GM12878 (cell line): ENCODE measurements around the gene ODAD4. TPM values are rescaled to one million over a fixed set of nuclear protein-coding genes. Genes with fewer than 3 reads are reported as not detected.

ENCODE experiments used
- ATAC-seq: fragments of 200-7000 bp; cut with Tn5 transposase; 3 replicates; pipeline ENCODE4 v1.9.1; 2020; ENCODE audit warnings: mild to moderate bottlenecking, moderate library complexity
- BruUV-seq: library from RNA; stranded (reverse); fragments of 400-500 nt; replicated peaks from 2 replicates; lab custom pipeline; 2021; lab: Mats Ljungman, UMichigan
- CTCF ChIA-PET: fragments of 300-600 bp; sonication (Branson Sonifier 250); formaldehyde crosslinking; extraction: SDS; loops from one replicate; lab custom pipeline; 2021; ENCODE audit warnings: inconsistent platforms; lab: Yijun Ruan, JAX
- POLR2A ChIA-PET: fragments of 350-600 bp; formaldehyde crosslinking; extraction: SDS; loops from one replicate; lab custom pipeline; 2021; ENCODE audit warnings: inconsistent platforms; lab: Charles Lee
- RAD21 ChIA-PET: fragments of 300-600 bp; sonication (Branson Sonifier 250); formaldehyde crosslinking; loops from one replicate; lab custom pipeline; 2023; ENCODE audit warnings: antibody characterized with exemption; ENCODE audit not compliant: unreplicated experiment; lab: Charles Lee
- SMC1A ChIA-PET: fragments of 300-600 bp; sonication (Branson Sonifier 250); formaldehyde crosslinking; loops from one replicate; lab custom pipeline; 2023; ENCODE audit not compliant: unreplicated experiment, uncharacterized antibody; lab: Charles Lee
- DNase-seq: peaks from one replicate; pipeline ENCODE4 v3.0.0-alpha.2; 2011; ENCODE audit warnings: low read depth, low spot score
- FAIRE-seq: peaks from 3 replicates; lab custom pipeline; 2011; peaks lifted over from hg19 to GRCh38; lab: Jason Lieb, UNC
- H2AFZ ChIP-seq: 2 replicates; pipeline ENCODE4 v1.6.0; 2011; ENCODE audit warnings: low read depth, low read length, control low read depth; ENCODE audit not compliant: control insufficient read depth
- H3K27ac ChIP-seq: 2 replicates; pipeline ENCODE4 v1.5.1; 2011; ENCODE audit warnings: control low read depth; ENCODE audit not compliant: control insufficient read depth, insufficient read depth
- H3K27me3 ChIP-seq, 2 experiments: replicated peaks in 1 of 2; 2 replicates each; pipeline versions ENCODE4 v1.6.0 to v1.6.1; 2011; ENCODE audit warnings: low read length in 1 of 2; ENCODE audit not compliant: control insufficient read depth in 2 of 2, insufficient read depth in 2 of 2
- H3K36me3 ChIP-seq, 2 experiments: 2 replicates each; pipeline ENCODE4 v1.5.1; 2011; ENCODE audit warnings: low read length in 1 of 2; ENCODE audit not compliant: control insufficient read depth in 2 of 2, insufficient read depth in 2 of 2
- H3K4me1 ChIP-seq: 2 replicates; pipeline ENCODE4 v1.6.1; 2011; ENCODE audit warnings: mild to moderate bottlenecking, low read length, moderate library complexity, mixed read lengths; ENCODE audit not compliant: control insufficient read depth, insufficient read depth
- H3K4me2 ChIP-seq: 2 replicates; pipeline ENCODE4 v1.6.0; 2011; ENCODE audit warnings: control low read depth; ENCODE audit not compliant: control insufficient read depth, insufficient read depth
- H3K4me3 ChIP-seq: fragments of 200-600 bp; sonication (generic); 2 replicates; pipeline ENCODE4 v1.5.1; 2016
- H3K79me2 ChIP-seq: 2 replicates; pipeline ENCODE4 v1.6.0; 2011; ENCODE audit warnings: low read length; ENCODE audit not compliant: control insufficient read depth, insufficient read depth
- H3K9ac ChIP-seq: 2 replicates; pipeline ENCODE4 v1.8.0; 2011; ENCODE audit warnings: low read length, control low read depth, mixed read lengths; ENCODE audit not compliant: control insufficient read depth, insufficient read depth
- H3K9me3 ChIP-seq: replicated peaks from 3 replicates; pipeline ENCODE4 v1.5.1; 2011; ENCODE audit warnings: mild to moderate bottlenecking, low read length; ENCODE audit not compliant: control insufficient read depth, insufficient read depth
- H4K20me1 ChIP-seq: 2 replicates; pipeline ENCODE4 v1.6.0; 2011; ENCODE audit not compliant: control insufficient read depth, insufficient read depth
- BHLHE40 ChIP-seq, 2 experiments: fragments of 450-650 bp in 1 of 2; IDR thresholded peaks; 2 replicates each; pipeline ENCODE4 v1.6.1; 2011 to 2017; ENCODE audit warnings: low read depth in 2 of 2, borderline replicate concordance in 1 of 2, improper control_type of control experiment in 1 of 2, low read length in 1 of 2, mild to moderate bottlenecking in 1 of 2
- EED ChIP-seq: sonication (generic); IDR thresholded peaks from 2 replicates; pipeline ENCODE4 v1.6.1; 2016; ENCODE audit warnings: antibody characterized with exemption, low read depth
- WGBS: methylation state at CpG from one replicate; pipeline ENCODE4 v1.1.6; 2016; ENCODE audit warnings: low lambda C conversion rate; ENCODE audit not compliant: insufficient replicate concordance, insufficient coverage; ENCODE audit errors: missing lambda C conversion rate; 5-methylcytosine and 5-hydroxymethylcytosine counted together
- in situ Hi-C: fragments of 300-500 bp; cut with MboI; formaldehyde crosslinking; loops from 9 replicates; pipeline ENCODE4 v1.14.3; 2018; ENCODE audit warnings: mixed read lengths
- intact Hi-C: fragments of 100-400 bp; cut with micrococcal nuclease; formaldehyde crosslinking; loops from one replicate; pipeline ENCODE4 v1.14.2; 2022; ENCODE audit not compliant: unreplicated experiment
- polyA plus RNA-seq, 11 experiments: library from polyadenylated mRNA; depleted of rRNA in 4 of 11; unstranded in 6 of 11; stranded (reverse) in 5 of 11; fragments of >200 nt; fragmentation: Nextera tagmentation in 4 of 11; fragmentation: Illumina TruSeq in 1 of 11; extraction: Ambion mirVana in 4 of 11; extraction: Trizol in 1 of 11; gene quantifications; 1 replicate in 1 of 11; 2 replicates in 10 of 11; pipeline versions ENCODE4 v1.2.1 to v1.2.3, GENCODE V29; 2011 to 2016; ENCODE audit warnings: inconsistent platforms in 2 of 11, missing spikeins in 2 of 11, low read depth in 1 of 11
- total RNA-seq, 4 experiments: library from RNA; depleted of rRNA in 3 of 4; stranded (reverse); fragments of >200 nt in 3 of 4; fragmentation: Illumina TruSeq in 1 of 4; extraction: Trizol in 1 of 4; gene quantifications; 2 replicates each; pipeline versions ENCODE4 v1.2.1 to v1.2.3, GENCODE V29; 2013 to 2021
- TF ChIP-seq, protein P1 (sequence below): fragments of 450-650 bp; IDR thresholded peaks from 2 replicates; pipeline ENCODE4 v1.6.1; 2017; ENCODE audit warnings: mild to moderate bottlenecking

The ODAD4 gene
- total and polyA plus RNA-seq, 10 of the 15 experiments (the other 5 are each of a cell fraction or from before 2014, with no cell fraction given): 0.10 to 0.73 (median 0.35) TPM

DNA sequence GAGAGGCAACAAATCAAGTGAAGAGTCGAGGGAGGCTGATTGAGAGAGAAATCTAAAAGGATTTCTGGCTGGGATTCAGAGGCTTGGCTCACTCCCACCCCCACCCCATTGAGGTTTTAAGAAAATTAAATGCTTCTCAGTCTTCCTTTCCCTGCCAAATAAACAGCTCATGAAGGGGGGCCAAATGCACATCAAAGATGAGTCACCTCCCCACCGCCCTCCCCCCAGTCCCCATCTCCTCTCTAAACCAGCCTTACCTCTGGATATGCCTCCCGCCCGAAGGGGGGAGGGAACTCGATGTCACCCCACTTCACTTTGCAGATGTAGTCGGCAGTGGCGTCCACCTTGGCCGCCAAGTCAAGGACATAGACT is 23.2 kb upstream of the ODAD4 start:
- WGBS: 93% methylated on average over 8 of the region's 8 CpGs
- no peak for ATAC-seq
- ChIA-PET SMC1A (no interaction called here), CTCF (no interaction called here), RAD21 (no interaction called here), POLR2A (interaction anchor here (0.6 to 0.7 kb wide), 3 partner anchors 110 to 1461 kb away, joined by 5 to 7 read pairs (median 5); no protein-coding TSS in a partner anchor)
- Histone ChIP-seq H3K4me3 (no peak overlapping the region), H3K4me1 (no peaks in the 10 kb centered on the region), H4K20me1 (no peaks in the 10 kb centered on the region), H3K9ac (no peak overlapping the region), H3K36me3 (peaks cover 43 to 47% of the 10 kb centered on the region in 2 experiments), H3K9me3 (no peaks in the 10 kb centered on the region), H2AFZ (no peak overlapping the region), H3K27ac (no peak overlapping the region), H3K4me2 (no peak overlapping the region), H3K79me2 (no peaks in the 10 kb centered on the region), H3K27me3 (no peaks in the 10 kb centered on the region)
- in situ Hi-C loops: no loop called here
- no peak for FAIRE-seq
- TF ChIP-seq, protein P1, sequence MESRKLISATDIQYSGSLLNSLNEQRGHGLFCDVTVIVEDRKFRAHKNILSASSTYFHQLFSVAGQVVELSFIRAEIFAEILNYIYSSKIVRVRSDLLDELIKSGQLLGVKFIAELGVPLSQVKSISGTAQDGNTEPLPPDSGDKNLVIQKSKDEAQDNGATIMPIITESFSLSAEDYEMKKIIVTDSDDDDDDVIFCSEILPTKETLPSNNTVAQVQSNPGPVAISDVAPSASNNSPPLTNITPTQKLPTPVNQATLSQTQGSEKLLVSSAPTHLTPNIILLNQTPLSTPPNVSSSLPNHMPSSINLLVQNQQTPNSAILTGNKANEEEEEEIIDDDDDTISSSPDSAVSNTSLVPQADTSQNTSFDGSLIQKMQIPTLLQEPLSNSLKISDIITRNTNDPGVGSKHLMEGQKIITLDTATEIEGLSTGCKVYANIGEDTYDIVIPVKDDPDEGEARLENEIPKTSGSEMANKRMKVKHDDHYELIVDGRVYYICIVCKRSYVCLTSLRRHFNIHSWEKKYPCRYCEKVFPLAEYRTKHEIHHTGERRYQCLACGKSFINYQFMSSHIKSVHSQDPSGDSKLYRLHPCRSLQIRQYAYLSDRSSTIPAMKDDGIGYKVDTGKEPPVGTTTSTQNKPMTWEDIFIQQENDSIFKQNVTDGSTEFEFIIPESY: no peak
- TF ChIP-seq BHLHE40 (IDR thresholded peaks at IDR 0.05; ENCODE audit: borderline replicate concordance in 1 of 2, low read depth in 2 of 2, low read length in 1 of 2) (no peak), EED (no peak)
- no peak for DNase-seq
- no TSS peak for BruUV-seq
- intact Hi-C loops: no loop called here
